ENCODE data around the gene CHCHD6.

CHCHD6 gene

GRCh38 chr3:126961791-126962461, 257.9 kb downstream of the CHCHD6 start:
- DNase-seq (ENCODE audit: low read depth) = no peak

GRCh38 chr3:126962756-126963155, 258.7 kb downstream of the CHCHD6 start:
- DNase-seq (ENCODE audit: low read depth) = no peak

GRCh38 chr3:126963261-126964190, 259.5 kb downstream of the CHCHD6 start:
- no peak for DNase-seq (ENCODE audit: low read depth)

- DNase-seq (ENCODE audit: low read depth) = no peak
Measured at GRCh38 chr3:126964261-126964660, 260.2 kb downstream of the CHCHD6 start.

GRCh38 chr3:126964950-126965349, 260.9 kb downstream of the CHCHD6 start:
- DNase-seq (ENCODE audit: low read depth) = no peak

- no peak for DNase-seq (ENCODE audit: low read depth)
Measured at GRCh38 chr3:126965526-126966080, 261.6 kb downstream of the CHCHD6 start.

GRCh38 chr3:126967386-126967785, 263.3 kb downstream of the CHCHD6 start:
- DNase-seq (ENCODE audit: low read depth) = no peak

GRCh38 chr3:126968391-126969390, 264.7 kb downstream of the CHCHD6 start:
- DNase-seq (ENCODE audit: low read depth) = no peak

- no peak for DNase-seq (ENCODE audit: low read depth)
Measured at GRCh38 chr3:126969586-126969985, 265.5 kb downstream of the CHCHD6 start.

- DNase-seq (ENCODE audit: low read depth) = no peak
Measured at GRCh38 chr3:126970101-126970500, 266.1 kb downstream of the CHCHD6 start.

- no peak for DNase-seq (ENCODE audit: low read depth)
Measured at GRCh38 chr3:126970921-126971320, 266.9 kb downstream of the CHCHD6 start.

GRCh38 chr3:126971891-126972351, 267.9 kb downstream of the CHCHD6 start:
- DNase-seq (ENCODE audit: low read depth) = no peak

GRCh38 chr3:126972866-126973265, 268.8 kb downstream of the CHCHD6 start:
- no peak for DNase-seq (ENCODE audit: low read depth)

- DNase-seq (ENCODE audit: low read depth) = no peak
Measured at GRCh38 chr3:126973814-126974213, 269.8 kb downstream of the CHCHD6 start.

GRCh38 chr3:126974756-126975155, 270.7 kb downstream of the CHCHD6 start:
- no peak for DNase-seq (ENCODE audit: low read depth)

- DNase-seq (ENCODE audit: low read depth) = no peak
Measured at GRCh38 chr3:126976906-126977305, 272.9 kb downstream of the CHCHD6 start.

GRCh38 chr3:126977821-126978220, 273.8 kb downstream of the CHCHD6 start:
- DNase-seq (ENCODE audit: low read depth) = no peak

GRCh38 chr3:126978291-126978690, 274.3 kb downstream of the CHCHD6 start:
- DNase-seq (ENCODE audit: low read depth) = no peak

GRCh38 chr3:126979046-126979628, 275.1 kb downstream of the CHCHD6 start:
- DNase-seq (ENCODE audit: low read depth) = no peak

GRCh38 chr3:126980266-126980811, 276.3 kb downstream of the CHCHD6 start:
- DNase-seq (ENCODE audit: low read depth) = no peak

- peak; percentile 10 for DNase-seq (ENCODE audit: low read depth)
Measured at GRCh38 chr3:126982126-126982470, 278.1 kb downstream of the CHCHD6 start.

All from stimulated activated CD8-positive, alpha-beta memory T cell treated with anti-CD3 and anti-CD28 coated beads, Interleukin-15, amount 100 ng/mL, for 1 hour (primary cell).